ENCODE results near the gene MEAK7.

The MEAK7 gene

DNA sequence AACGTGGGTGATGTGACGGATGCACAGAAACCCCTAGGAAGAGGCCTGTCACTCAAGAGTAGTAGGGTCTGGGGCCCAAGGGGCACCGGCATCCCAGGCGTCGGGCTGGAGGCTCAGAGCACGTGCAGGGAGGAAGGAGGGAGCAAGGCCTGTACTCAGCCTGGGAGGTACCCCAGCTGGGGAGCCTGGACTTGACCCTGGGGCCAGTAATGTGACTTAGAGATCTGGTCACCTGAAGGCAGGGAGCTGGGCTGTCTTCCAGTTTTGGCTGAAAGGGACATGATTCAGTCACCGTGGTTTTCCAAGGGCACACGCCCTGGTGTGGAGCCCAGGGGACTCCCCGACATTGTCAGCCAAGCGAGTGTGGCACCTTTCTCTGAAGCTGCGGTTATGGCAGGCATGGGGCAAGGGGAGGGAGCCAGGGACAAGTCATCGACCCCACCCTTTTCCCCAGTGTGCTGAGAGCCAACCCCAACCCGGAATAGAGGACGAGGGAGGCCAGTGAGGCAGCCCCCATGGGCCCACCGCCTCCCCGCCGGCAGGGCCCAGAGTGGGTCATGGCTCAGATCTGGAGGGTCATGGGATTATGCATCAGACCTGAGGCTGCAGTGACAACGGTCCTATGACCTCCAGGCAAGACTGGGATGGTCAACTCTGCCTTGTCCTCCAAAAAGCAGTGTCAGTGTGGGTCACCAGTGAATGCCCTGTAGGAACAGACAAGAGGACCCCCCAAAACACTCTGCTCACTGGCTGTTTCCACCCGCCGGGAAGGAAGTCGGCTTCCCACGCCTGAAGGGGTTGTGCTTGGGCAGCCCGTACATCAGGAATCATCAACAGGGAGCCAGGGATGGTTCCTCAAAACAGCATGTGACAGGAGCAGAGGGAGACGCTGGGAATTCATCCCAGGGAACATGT lies 41.9 kb downstream of the MEAK7 start:
- Histone ChIP-seq H3K4me3 (ENCODE audit: low read length) (no peak overlapping the region), H3K79me2 (ENCODE audit: control insufficient read depth, insufficient read depth, low read length) (no peaks in the 10 kb centered on the region), H2AK5ac (ENCODE audit: low read length) (no peak overlapping the region), H3K23ac (ENCODE audit: low read length) (no peak overlapping the region), H3K18ac (ENCODE audit: low read length) (no peak overlapping the region), H3K36me3 (ENCODE audit: control insufficient read depth, insufficient read depth, low read length) (no peaks in the 10 kb centered on the region), H3K9ac (ENCODE audit: low read length) (no peak overlapping the region), H3K27ac (ENCODE audit: low read depth, low read length) (no peak overlapping the region), H3K4me2 (ENCODE audit: low read length) (no peak overlapping the region), H4K5ac (ENCODE audit: low read length) (no peak overlapping the region), H4K8ac (ENCODE audit: low read depth, low read length) (no peak overlapping the region), H3K56ac (ENCODE audit: low read length) (no peak overlapping the region), H3K4ac (ENCODE audit: low read depth, low read length) (no peak overlapping the region), H3K27me3 (ENCODE audit: insufficient read depth, low read length, poor library complexity) (no peaks in the 10 kb centered on the region), H2BK5ac (ENCODE audit: low read length) (no peak overlapping the region), H3K79me1 (ENCODE audit: low read length) (no peaks in the 10 kb centered on the region), H3K4me1 (ENCODE audit: control insufficient read depth, low read depth, low read length) (no peaks in the 10 kb centered on the region), H2BK15ac (replicated peaks; ENCODE audit: low read depth) (no peak overlapping the region), H2BK120ac (ENCODE audit: low read depth, low read length) (no peak overlapping the region)
- DNase-seq: no peak
- no CpG with 5 or more reads among the region's 24 CpGs for WGBS (ENCODE audit: extremely low coverage, insufficient coverage, low lambda C conversion rate)

DNA sequence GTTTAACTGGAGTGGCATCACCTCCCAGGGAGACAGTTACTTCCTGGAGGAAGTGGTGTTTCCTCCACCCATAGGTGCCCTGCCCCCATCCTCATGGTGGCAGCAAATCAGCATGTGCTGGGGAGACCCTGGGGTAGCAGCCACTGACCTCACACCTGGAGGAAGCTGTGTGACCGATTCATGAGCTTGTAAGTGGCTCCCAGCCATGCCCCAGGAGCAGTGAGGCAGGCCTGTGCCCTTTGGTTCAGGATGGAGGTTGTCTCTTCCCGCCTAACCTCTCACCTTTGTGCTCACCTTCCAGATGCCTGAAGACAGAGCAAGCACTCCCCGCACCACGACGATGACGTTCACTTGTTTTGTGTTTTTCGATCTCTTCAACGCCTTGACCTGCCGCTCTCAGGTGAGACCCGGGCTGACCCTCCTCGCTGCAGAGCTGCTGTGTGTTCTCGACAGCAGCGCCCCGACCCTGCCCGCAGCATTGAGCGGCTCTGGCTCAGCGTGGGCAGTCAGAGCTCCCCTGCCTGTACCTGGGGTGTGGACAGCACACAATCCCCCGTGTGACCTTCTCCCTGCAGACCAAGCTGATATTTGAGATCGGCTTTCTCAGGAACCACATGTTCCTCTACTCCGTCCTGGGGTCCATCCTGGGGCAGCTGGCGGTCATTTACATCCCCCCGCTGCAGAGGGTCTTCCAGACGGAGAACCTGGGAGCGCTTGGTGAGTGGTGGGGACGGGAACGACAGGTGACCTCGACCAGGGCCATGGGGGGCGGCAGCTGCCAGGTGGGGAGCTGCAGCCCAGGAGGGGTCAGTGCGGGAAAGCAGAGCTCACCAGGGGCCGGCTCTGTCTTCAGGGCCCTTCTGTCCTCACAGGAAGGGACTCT lies 42.8 kb downstream of the MEAK7 start:
- DNase-seq: no peak
- Histone ChIP-seq H3K18ac (ENCODE audit: low read length) (no peak overlapping the region), H3K56ac (ENCODE audit: low read length) (no peak overlapping the region), H2AK5ac (ENCODE audit: low read length) (no peak overlapping the region), H4K8ac (ENCODE audit: low read depth, low read length) (no peak overlapping the region), H3K23ac (ENCODE audit: low read length) (no peak overlapping the region), H3K27ac (ENCODE audit: low read depth, low read length) (no peak overlapping the region), H3K9ac (ENCODE audit: low read length) (no peak overlapping the region), H3K4ac (ENCODE audit: low read depth, low read length) (no peak overlapping the region), H3K36me3 (ENCODE audit: control insufficient read depth, insufficient read depth, low read length) (no peaks in the 10 kb centered on the region), H3K79me1 (ENCODE audit: low read length) (no peaks in the 10 kb centered on the region), H3K27me3 (ENCODE audit: insufficient read depth, low read length, poor library complexity) (no peaks in the 10 kb centered on the region), H3K79me2 (ENCODE audit: control insufficient read depth, insufficient read depth, low read length) (no peaks in the 10 kb centered on the region), H2BK5ac (ENCODE audit: low read length) (no peak overlapping the region), H3K4me1 (ENCODE audit: control insufficient read depth, low read depth, low read length) (no peaks in the 10 kb centered on the region), H4K5ac (ENCODE audit: low read length) (no peak overlapping the region), H2BK120ac (ENCODE audit: low read depth, low read length) (no peak overlapping the region), H2BK15ac (replicated peaks; ENCODE audit: low read depth) (no peak overlapping the region), H3K4me3 (ENCODE audit: low read length) (no peak overlapping the region), H3K4me2 (ENCODE audit: low read length) (no peak overlapping the region)
- no CpG with 5 or more reads among the region's 30 CpGs for WGBS (ENCODE audit: extremely low coverage, insufficient coverage, low lambda C conversion rate)

DNA sequence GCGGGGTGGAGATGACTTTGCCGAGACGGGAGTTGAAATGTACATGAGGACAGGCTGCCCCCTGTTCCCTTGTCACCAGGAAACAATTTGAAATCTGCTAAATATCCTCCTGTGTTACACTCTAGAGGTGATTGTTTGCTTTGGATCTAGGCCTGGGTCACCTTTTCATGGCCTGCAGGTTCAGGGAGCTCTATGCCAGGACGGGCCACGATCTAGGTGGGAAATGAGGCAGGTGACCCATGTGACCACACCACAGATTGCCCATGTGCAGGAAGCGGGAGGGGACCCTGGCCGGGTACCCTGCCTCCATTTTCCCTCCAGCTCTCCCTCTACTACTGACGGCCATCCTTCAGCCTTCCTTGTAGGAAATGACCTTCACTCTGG lies 43.4 kb downstream of the MEAK7 start:
- no peaks in the 10 kb centered on the region for H3K79me1 ChIP-seq (ENCODE audit: low read length)
- no peaks in the 10 kb centered on the region for H3K79me2 ChIP-seq (ENCODE audit: control insufficient read depth, insufficient read depth, low read length)
- no peak overlapping the region for H4K8ac ChIP-seq (ENCODE audit: low read depth, low read length)
- H3K4me3 ChIP-seq (ENCODE audit: low read length): no peak overlapping the region
- H3K9ac ChIP-seq (ENCODE audit: low read length): no peak overlapping the region
- H3K4me1 ChIP-seq (ENCODE audit: control insufficient read depth, low read depth, low read length): no peaks in the 10 kb centered on the region
- H3K36me3 ChIP-seq (ENCODE audit: control insufficient read depth, insufficient read depth, low read length): no peaks in the 10 kb centered on the region
- H2AK5ac ChIP-seq (ENCODE audit: low read length): no peak overlapping the region
- no peak overlapping the region for H3K18ac ChIP-seq (ENCODE audit: low read length)
- H3K23ac ChIP-seq (ENCODE audit: low read length): no peak overlapping the region
- DNase-seq: no peak
- H2BK15ac ChIP-seq (replicated peaks; ENCODE audit: low read depth): no peak overlapping the region
- no peak overlapping the region for H3K27ac ChIP-seq (ENCODE audit: low read depth, low read length)
- no CpG with 5 or more reads among the region's 8 CpGs for WGBS (ENCODE audit: extremely low coverage, insufficient coverage, low lambda C conversion rate)
- no peak overlapping the region for H2BK120ac ChIP-seq (ENCODE audit: low read depth, low read length)
- no peak overlapping the region for H2BK5ac ChIP-seq (ENCODE audit: low read length)
- no peak overlapping the region for H3K4me2 ChIP-seq (ENCODE audit: low read length)
- H3K56ac ChIP-seq (ENCODE audit: low read length): no peak overlapping the region
- no peaks in the 10 kb centered on the region for H3K27me3 ChIP-seq (ENCODE audit: insufficient read depth, low read length, poor library complexity)
- no peak overlapping the region for H4K5ac ChIP-seq (ENCODE audit: low read length)
- no peak overlapping the region for H3K4ac ChIP-seq (ENCODE audit: low read depth, low read length)

DNA sequence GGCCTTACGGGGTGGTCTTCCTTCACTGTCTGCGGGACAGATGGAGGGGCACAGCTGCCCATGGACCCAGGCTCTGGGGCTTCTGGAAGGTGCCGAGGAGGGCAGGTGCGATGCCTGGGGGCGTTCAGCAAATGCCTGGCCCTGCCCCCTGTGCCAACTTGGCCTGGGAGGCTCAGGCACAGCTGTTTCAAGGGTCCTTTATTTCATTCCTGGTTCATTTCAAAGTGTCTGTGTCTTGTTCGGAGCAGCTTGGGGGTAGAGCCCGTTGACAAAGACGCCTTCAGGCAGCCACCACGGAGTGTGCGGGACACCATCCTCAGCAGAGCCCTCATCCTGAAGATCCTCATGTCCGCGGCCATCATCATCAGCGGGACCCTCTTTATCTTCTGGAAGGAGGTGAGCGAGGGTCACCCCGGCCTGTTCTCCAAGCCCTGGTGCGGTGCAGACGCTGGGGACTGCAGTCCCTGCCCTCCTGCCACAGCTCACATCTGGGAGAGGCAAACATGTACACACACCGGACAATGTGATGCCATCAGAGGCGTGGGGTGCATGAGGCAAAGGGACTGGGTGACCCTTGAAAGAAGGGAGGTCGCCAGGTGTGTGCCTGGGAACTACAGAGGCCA lies 43.9 kb downstream of the MEAK7 start:
- WGBS (ENCODE audit: extremely low coverage, insufficient coverage, low lambda C conversion rate): no CpG with 5 or more reads among the region's 20 CpGs
- no peak overlapping the region for H3K9ac ChIP-seq (ENCODE audit: low read length)
- no peaks in the 10 kb centered on the region for H3K79me2 ChIP-seq (ENCODE audit: control insufficient read depth, insufficient read depth, low read length)
- no peak overlapping the region for H3K4me3 ChIP-seq (ENCODE audit: low read length)
- no peak overlapping the region for H3K56ac ChIP-seq (ENCODE audit: low read length)
- H3K4ac ChIP-seq (ENCODE audit: low read depth, low read length): no peak overlapping the region
- no peak overlapping the region for H3K23ac ChIP-seq (ENCODE audit: low read length)
- no peak overlapping the region for H4K8ac ChIP-seq (ENCODE audit: low read depth, low read length)
- H4K5ac ChIP-seq (ENCODE audit: low read length): no peak overlapping the region
- H3K27ac ChIP-seq (ENCODE audit: low read depth, low read length): no peak overlapping the region
- H3K4me1 ChIP-seq (ENCODE audit: control insufficient read depth, low read depth, low read length): no peaks in the 10 kb centered on the region
- H2AK5ac ChIP-seq (ENCODE audit: low read length): no peak overlapping the region
- no peak overlapping the region for H3K4me2 ChIP-seq (ENCODE audit: low read length)
- H3K36me3 ChIP-seq (ENCODE audit: control insufficient read depth, insufficient read depth, low read length): no peaks in the 10 kb centered on the region
- H3K79me1 ChIP-seq (ENCODE audit: low read length): no peaks in the 10 kb centered on the region
- no peak overlapping the region for H2BK15ac ChIP-seq (replicated peaks; ENCODE audit: low read depth)
- DNase-seq: no peak
- no peak overlapping the region for H2BK5ac ChIP-seq (ENCODE audit: low read length)
- no peaks in the 10 kb centered on the region for H3K27me3 ChIP-seq (ENCODE audit: insufficient read depth, low read length, poor library complexity)
- H3K18ac ChIP-seq (ENCODE audit: low read length): no peak overlapping the region
- H2BK120ac ChIP-seq (ENCODE audit: low read depth, low read length): no peak overlapping the region

DNA sequence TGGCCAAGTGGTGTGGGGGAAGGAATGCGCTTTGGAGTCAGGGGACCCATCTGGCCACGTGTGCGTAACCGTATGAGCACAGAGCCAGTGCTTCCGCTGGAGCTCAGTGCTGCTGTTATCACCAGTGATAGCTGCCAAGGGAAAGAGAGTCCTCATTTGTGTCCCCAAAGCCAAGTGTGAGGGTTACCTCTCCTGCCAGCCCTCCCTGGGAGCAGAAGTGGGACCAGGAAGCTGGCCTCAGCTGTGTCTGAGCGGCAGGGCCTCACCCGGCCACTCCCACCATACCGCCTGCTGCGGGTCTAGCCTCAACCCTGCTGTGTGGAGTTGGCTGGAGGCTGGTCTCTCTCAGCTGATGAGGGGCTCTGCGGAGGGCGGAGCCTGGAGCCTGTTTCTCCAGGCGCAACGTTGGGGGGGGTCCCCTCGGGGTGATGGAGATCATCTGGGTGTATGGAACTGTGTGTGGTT lies 44.5 kb downstream of the MEAK7 start:
- Histone ChIP-seq H3K4me3 (ENCODE audit: low read length) (no peak overlapping the region), H3K79me2 (ENCODE audit: control insufficient read depth, insufficient read depth, low read length) (no peaks in the 10 kb centered on the region), H3K56ac (ENCODE audit: low read length) (no peak overlapping the region), H3K4me2 (ENCODE audit: low read length) (no peak overlapping the region), H2BK15ac (replicated peaks; ENCODE audit: low read depth) (no peak overlapping the region), H3K4ac (ENCODE audit: low read depth, low read length) (no peak overlapping the region), H3K27me3 (ENCODE audit: insufficient read depth, low read length, poor library complexity) (no peaks in the 10 kb centered on the region), H3K23ac (ENCODE audit: low read length) (no peak overlapping the region), H3K4me1 (ENCODE audit: control insufficient read depth, low read depth, low read length) (no peaks in the 10 kb centered on the region), H2AK5ac (ENCODE audit: low read length) (no peak overlapping the region), H3K9ac (ENCODE audit: low read length) (no peak overlapping the region), H3K36me3 (ENCODE audit: control insufficient read depth, insufficient read depth, low read length) (no peaks in the 10 kb centered on the region), H3K79me1 (ENCODE audit: low read length) (no peaks in the 10 kb centered on the region), H3K18ac (ENCODE audit: low read length) (no peak overlapping the region), H2BK5ac (ENCODE audit: low read length) (no peak overlapping the region), H2BK120ac (ENCODE audit: low read depth, low read length) (no peak overlapping the region), H4K8ac (ENCODE audit: low read depth, low read length) (no peak overlapping the region), H4K5ac (ENCODE audit: low read length) (no peak overlapping the region), H3K27ac (ENCODE audit: low read depth, low read length) (no peak overlapping the region)
- no peak for DNase-seq
- no CpG with 5 or more reads among the region's 14 CpGs for WGBS (ENCODE audit: extremely low coverage, insufficient coverage, low lambda C conversion rate)
